Bronchial epithelial cell (primary cell): Measurements from ENCODE around the gene SMIM12. TPM values are rescaled to one million over a fixed set of nuclear protein-coding genes. Genes with fewer than 3 reads are reported as not detected.

Experiments used
- DNase-seq: peaks from one replicate; pipeline ENCODE4 v3.0.0-alpha.2; 2010; ENCODE audit warnings: low read depth
- FAIRE-seq: peaks from 2 replicates; lab custom pipeline; 2011; peaks lifted over from hg19 to GRCh38; lab: Jason Lieb, UNC
- H3K27me3 ChIP-seq: 2 replicates; pipeline ENCODE4 v1.5.1; 2011; ENCODE audit warnings: low read length; ENCODE audit not compliant: control insufficient read depth, insufficient read depth
- H3K36me3 ChIP-seq: 2 replicates; pipeline ENCODE4 v1.5.1; 2011; ENCODE audit warnings: low read length; ENCODE audit not compliant: control insufficient read depth, insufficient read depth
- H3K4me3 ChIP-seq: 2 replicates; pipeline ENCODE4 v1.5.1; 2011; ENCODE audit warnings: mild to moderate bottlenecking, low read depth, low read length, control low read depth
- total RNA-seq: library from RNA; depleted of rRNA; stranded (reverse); fragments of >200 nt; gene quantifications from 2 replicates; pipeline ENCODE4 v1.2.1, GENCODE V29; 2014
- TF ChIP-seq, protein P1 (sequence below): IDR thresholded peaks from 2 replicates; pipeline ENCODE4 v1.5.1; 2011; ENCODE audit warnings: mild to moderate bottlenecking, moderate library complexity, low read length, control low read depth, inconsistent platforms; ENCODE audit not compliant: insufficient read depth, severe bottlenecking

Gene SMIM12
- total RNA-seq, 1 donor from 2014 or later = 34.8 TPM

DNA sequence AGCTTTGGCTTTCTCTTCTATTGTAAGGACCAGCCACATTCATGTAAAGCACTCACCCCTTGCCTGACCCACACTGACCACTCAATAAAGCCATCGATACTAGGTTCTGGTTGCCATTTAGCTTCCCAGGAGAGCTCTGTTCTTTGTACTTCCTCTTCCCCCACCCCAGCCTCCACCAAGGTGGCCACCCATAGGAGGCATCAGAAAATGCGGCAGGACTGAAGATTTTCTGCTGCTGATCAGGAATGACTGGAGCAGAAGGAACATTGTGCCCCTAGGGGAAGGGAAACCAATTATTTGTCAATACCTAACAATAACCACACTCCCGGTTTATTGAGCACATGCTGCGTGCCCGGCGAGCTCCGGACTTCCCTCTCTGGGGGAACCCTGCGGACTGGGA lies 5.2 kb upstream of the SMIM12 start:
- FAIRE-seq = no peak
- no peaks in the 10 kb centered on the region for H3K27me3 ChIP-seq
- TF ChIP-seq, protein P1, sequence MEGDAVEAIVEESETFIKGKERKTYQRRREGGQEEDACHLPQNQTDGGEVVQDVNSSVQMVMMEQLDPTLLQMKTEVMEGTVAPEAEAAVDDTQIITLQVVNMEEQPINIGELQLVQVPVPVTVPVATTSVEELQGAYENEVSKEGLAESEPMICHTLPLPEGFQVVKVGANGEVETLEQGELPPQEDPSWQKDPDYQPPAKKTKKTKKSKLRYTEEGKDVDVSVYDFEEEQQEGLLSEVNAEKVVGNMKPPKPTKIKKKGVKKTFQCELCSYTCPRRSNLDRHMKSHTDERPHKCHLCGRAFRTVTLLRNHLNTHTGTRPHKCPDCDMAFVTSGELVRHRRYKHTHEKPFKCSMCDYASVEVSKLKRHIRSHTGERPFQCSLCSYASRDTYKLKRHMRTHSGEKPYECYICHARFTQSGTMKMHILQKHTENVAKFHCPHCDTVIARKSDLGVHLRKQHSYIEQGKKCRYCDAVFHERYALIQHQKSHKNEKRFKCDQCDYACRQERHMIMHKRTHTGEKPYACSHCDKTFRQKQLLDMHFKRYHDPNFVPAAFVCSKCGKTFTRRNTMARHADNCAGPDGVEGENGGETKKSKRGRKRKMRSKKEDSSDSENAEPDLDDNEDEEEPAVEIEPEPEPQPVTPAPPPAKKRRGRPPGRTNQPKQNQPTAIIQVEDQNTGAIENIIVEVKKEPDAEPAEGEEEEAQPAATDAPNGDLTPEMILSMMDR = no peak
- no peak overlapping the region for H3K4me3 ChIP-seq
- DNase-seq = no peak
- no peaks in the 10 kb centered on the region for H3K36me3 ChIP-seq

DNA sequence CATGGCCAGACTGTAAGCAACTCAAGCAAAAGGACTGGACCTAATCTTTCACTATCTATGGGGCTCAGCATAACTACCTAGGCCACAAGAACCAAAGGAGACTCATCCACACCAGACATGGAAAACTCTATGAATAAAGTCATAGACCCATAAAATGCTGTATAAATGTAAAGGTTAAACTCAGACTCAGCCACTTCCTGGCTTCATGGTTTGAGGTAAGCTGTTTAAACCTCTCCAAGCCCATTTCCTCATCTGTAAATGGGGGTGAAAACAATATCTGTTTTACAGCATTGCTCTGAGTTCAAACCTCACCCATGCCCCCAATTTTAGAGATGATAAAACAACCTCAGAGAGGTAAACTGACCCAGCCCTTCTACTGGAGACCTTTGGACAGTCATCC lies 4.0 kb upstream of the SMIM12 start:
- DNase-seq = no peak
- Histone ChIP-seq H3K36me3 (no peaks in the 10 kb centered on the region), H3K4me3 (no peak overlapping the region), H3K27me3 (no peaks in the 10 kb centered on the region)
- FAIRE-seq = no peak
- TF ChIP-seq, protein P1 = no peak

DNA sequence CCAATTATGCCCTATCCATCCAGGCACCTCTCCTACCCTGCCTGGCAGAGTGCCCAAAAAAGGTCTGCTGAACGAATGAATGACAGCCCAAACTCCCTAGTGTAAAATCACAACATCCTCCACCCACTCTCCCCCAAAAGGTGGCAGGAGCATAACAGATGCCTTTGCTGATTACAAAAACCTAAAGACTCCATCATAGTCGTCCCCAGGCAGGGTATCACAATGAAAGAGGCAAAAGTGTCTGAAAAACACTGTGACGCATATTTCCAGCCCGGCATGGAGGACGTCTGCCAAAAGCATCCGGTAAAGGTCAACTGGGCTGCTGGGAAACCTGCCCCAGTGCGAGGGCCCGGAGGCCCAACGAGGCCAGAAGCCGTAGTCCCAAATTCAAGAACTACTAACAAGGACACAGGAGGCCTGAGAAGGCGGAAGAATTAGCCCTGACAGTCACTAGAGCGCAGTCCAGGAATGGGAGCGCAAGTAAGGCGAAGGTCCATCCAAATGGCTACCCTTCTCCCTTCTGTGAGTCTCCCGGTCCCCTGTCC lies 576 bp downstream of the SMIM12 start:
- TF ChIP-seq, protein P1 = no peak
- FAIRE-seq (no peak), DNase-seq (peak; percentile 7)
- H3K36me3 ChIP-seq = peaks cover 8% of the 10 kb centered on the region
- H3K4me3 ChIP-seq = peak overlapping the region; percentile 96
- no peaks in the 10 kb centered on the region for H3K27me3 ChIP-seq

- H3K4me3 ChIP-seq = no peak overlapping the region
- peaks cover 8% of the 10 kb centered on the region for H3K36me3 ChIP-seq
- TF ChIP-seq, protein P1 = no peak
- no peak for FAIRE-seq
- no peaks in the 10 kb centered on the region for H3K27me3 ChIP-seq
- DNase-seq = no peak
Measured at GRCh38 chr1:34856697-34857096, 2.9 kb downstream of the SMIM12 start.

GRCh38 chr1:34852677-34853217 lies 6.8 kb downstream of the SMIM12 start:
- Histone ChIP-seq H3K36me3 (peaks cover 8% of the 10 kb centered on the region), H3K4me3 (no peak overlapping the region), H3K27me3 (no peaks in the 10 kb centered on the region)
- FAIRE-seq (peak; percentile 95), DNase-seq (peak; percentile 93)
- TF ChIP-seq, protein P1 = peak; percentile 98

- Histone ChIP-seq H3K27me3 (no peaks in the 10 kb centered on the region), H3K36me3 (peaks cover 8% of the 10 kb centered on the region), H3K4me3 (no peak overlapping the region)
- TF ChIP-seq, protein P1 = no peak
- no peak for FAIRE-seq
- peak; percentile 35 for DNase-seq
Measured at GRCh38 chr1:34851431-34852105, 8.0 kb downstream of the SMIM12 start.
